K562 (cell line): ENCODE measurements around the gene ACOT9.

Experiments used
- CTCF ChIP-seq, 3 experiments: IDR thresholded peaks in 2 of 3; conservative IDR thresholded peaks in 1 of 3; 2 replicates each; pipeline ENCODE4 v1.5.1; 2011 to 2012; ENCODE audit warnings: low read length in 3 of 3, mild to moderate bottlenecking in 3 of 3, control low read depth in 2 of 3, improper control_type of control experiment in 1 of 3, inconsistent platforms in 1 of 3, low read depth in 1 of 3, mixed read lengths in 1 of 3, moderate library complexity in 1 of 3; ENCODE audit not compliant: insufficient read depth in 2 of 3
- ELF4 ChIP-seq: fragments of 450-650 bp; formaldehyde crosslinking; IDR thresholded peaks from 2 replicates; pipeline ENCODE4 v1.4.0; 2022; ENCODE audit warnings: missing genetic modification characterization
- FOXM1 ChIP-seq, 2 experiments: fragments of 450-650 bp in 1 of 2; sonication (generic) in 1 of 2; formaldehyde crosslinking in 1 of 2; IDR thresholded peaks; 2 replicates each; pipeline versions ENCODE4 v1.6.1 to v1.9.0; 2017 to 2022; ENCODE audit warnings: low read depth in 2 of 2, mild to moderate bottlenecking in 2 of 2, missing genetic modification reagents in 1 of 2, moderate library complexity in 1 of 2
- NEUROD1 ChIP-seq: fragments of 150-350 bp; IDR thresholded peaks from 2 replicates; pipeline ENCODE4 v1.6.1; 2014; ENCODE audit warnings: borderline replicate concordance, low read length, low read depth; ENCODE audit not compliant: partially characterized antibody
- NFXL1 ChIP-seq: fragments of 450-650 bp; formaldehyde crosslinking; IDR thresholded peaks from 2 replicates; pipeline ENCODE4 v1.4.0; 2021; ENCODE audit warnings: mild to moderate bottlenecking
- POLR2A ChIP-seq: fragments of 450-650 bp; conservative IDR thresholded peaks from 2 replicates; pipeline ENCODE4 v1.6.1; 2016
- RFX5 ChIP-seq: IDR thresholded peaks from 2 replicates; pipeline ENCODE4 v1.6.1; 2011; ENCODE audit warnings: low read depth, mild to moderate bottlenecking, improper control_type of control experiment, low read length
- SPI1 ChIP-seq: IDR thresholded peaks from 2 replicates; pipeline ENCODE4 v1.6.1; 2011; ENCODE audit warnings: low read depth, low read length, control low read depth, borderline replicate concordance
- SREBF2 ChIP-seq: sonication (generic); formaldehyde crosslinking; IDR thresholded peaks from 2 replicates; pipeline ENCODE4 v1.4.0; 2020; ENCODE audit warnings: mild to moderate bottlenecking, missing genetic modification reagents
- ZKSCAN8 ChIP-seq: fragments of 200-800 bp; sonication (Bioruptor generic); IDR thresholded peaks from 2 replicates; pipeline ENCODE4 v1.6.1; 2016; ENCODE audit warnings: missing genetic modification characterization, missing compliant biosample characterization

GRCh38 chrX:23754664-23755063 is 11.6 kb upstream of the ACOT9 start:
- TF ChIP-seq SPI1 (no peak), ELF4 (CRISPR knock-in tag) (no peak), FOXM1 (IDR thresholded peaks at IDR 0.05; ENCODE audit: low read depth) (no peak), FOXM1 (CRISPR knock-in tag; IDR thresholded peaks at IDR 0.05; ENCODE audit: low read depth) (no peak), POLR2A (no peak), SREBF2 (no peak), NFXL1 (CRISPR knock-in tag) (no peak), RFX5 (no peak), ZKSCAN8 (no peak), NEUROD1 (no peak), CTCF (IDR thresholded peaks at IDR 0.05 in 2 of 3, conservative IDR thresholded peaks at IDR 0.05 in 1 of 3; ENCODE audit: insufficient read depth in 2 of 3, low read depth in 1 of 3, low read length in 3 of 3) (no peak)
